ENCODE results near the gene PGF.

DNA sequence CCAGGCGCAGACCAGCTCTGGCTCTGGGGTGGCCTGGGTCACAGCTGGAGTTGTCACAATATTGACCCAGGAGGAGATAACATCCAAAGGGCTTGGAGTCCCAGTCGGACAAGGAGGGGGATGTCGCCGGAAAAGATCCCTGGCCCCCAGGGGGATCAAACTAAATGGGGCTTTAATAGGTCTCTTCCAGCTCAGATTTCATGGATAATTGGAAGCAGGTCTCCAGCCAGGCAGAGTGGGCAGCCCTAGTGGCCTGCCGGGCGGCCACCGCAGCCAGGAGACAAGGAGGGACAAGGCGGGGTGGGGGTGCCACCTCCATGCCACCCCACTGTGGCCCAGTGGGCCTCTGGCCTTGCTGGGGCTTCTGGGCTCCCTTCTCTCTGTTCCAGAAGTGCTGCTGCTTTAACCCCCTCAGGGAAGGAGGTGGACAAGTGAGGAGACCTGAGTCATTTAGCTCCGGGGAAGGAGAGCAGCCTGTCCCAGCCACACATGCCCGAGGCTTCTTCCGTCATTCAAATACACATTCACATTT, 23.1 kb upstream of the PGF start:
- no peak for TF ChIP-seq POLR2A (IDR thresholded peaks at IDR 0.05)
- TF ChIP-seq CTCF (IDR thresholded peaks at IDR 0.05) = no peak
